Stimulated activated CD8-positive, alpha-beta memory T cell treated with anti-CD3 and anti-CD28 coated beads, Interleukin-15, amount 100 ng/mL, for 1 hour (primary cell): ENCODE measurements around the gene GANAB.
A peak's percentile ranks its signal among the peaks of the same experiment; 100 is the strongest.
"Not testable (repeated sequence)": the region's sequence is repeated elsewhere in the genome, so short reads cannot be mapped to it uniquely, and the experiment has no call there.

ENCODE experiments used
- DNase-seq: peaks from one replicate; pipeline ENCODE4 v3.0.0-alpha.2; 2020; ENCODE audit warnings: low read depth

Gene GANAB

GRCh38 chr11:62601372-62602140, 44.9 kb downstream of the GANAB start, which contains the start of gene MTA2:
MTA2 (minus strand) TSS chr11:62601865; CDS start chr11:62601450, 415 bp downstream.
- peak; percentile 99 for DNase-seq

DNA sequence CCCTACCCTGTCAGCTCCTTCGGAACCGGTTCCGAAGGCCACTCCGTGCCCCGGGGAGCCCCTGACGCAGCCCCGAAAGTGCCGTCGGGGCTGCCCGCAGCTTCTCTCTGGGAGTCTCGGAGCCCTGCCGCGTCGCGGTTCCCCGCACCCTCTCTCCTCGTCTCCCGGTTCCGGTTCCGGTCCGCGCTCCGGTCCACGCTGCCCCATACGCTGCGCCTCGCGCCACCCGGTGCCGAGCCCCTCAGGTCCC, 45.4 kb downstream of the GANAB start:
- no peak for DNase-seq

- no peak for DNase-seq
These were observed 45.9 kb downstream of the GANAB start for GRCh38 chr11:62600367-62601121.

- no peak for DNase-seq
These were observed 46.5 kb downstream of the GANAB start for GRCh38 chr11:62599901-62600300.

DNA sequence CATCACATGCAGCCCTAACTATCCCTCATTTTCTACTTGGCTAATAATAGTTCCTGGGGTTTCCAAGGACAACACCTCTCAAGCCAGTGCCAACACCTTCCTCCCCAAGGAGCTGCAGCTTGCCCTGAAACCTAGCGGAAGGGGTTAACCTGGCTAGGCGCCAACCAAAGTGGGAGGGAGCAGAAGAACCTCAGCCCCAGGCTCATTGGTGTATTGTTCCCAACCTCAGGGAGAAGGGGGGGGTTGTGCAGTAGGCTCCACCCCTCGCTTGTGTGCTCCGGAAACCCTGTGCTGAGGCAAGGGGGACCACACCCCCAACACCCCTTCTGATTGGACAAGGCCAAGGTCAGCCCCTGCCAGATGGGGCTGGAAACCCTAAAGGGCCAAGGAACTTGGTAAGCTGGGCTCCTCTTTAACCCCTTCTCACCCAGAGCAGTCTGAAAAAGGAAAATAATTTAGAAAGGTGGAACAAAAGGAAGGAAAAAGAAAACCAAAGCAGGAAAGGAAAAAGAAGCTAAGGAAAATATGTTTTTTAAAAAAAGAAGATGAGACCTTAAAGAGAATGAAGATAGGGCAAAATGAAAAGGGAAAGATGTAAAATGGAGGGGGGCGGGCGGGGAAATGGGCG, 47.2 kb downstream of the GANAB start:
- DNase-seq = peak; percentile 92

DNA sequence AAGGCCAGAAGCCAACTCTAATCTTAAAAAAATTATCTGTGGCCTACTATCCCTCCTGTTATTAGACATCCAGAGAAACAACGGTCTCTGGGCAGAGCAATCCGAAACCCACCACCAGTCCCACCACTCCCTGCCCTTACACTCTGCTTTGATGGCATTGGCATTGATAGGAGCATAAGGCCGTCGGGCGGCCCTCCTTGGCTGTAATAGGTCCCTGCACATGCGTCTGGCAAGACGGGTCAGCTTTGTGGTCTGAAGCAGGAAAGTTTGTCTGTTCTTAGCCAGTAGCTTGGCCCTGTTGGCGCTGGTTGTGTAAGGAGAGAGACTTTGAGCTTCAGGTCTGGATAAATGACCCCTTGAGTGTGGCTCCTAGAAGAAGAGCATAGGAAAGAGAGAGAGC, 51.3 kb downstream of the GANAB start:
- DNase-seq = no peak

GRCh38 chr11:62593434-62594044, 52.9 kb downstream of the GANAB start:
- DNase-seq = peak; percentile 61

GRCh38 chr11:62592989-62593421, 53.4 kb downstream of the GANAB start:
- DNase-seq = no peak

GRCh38 chr11:62592146-62592815, 54.1 kb downstream of the GANAB start:
- no peak for DNase-seq

DNA sequence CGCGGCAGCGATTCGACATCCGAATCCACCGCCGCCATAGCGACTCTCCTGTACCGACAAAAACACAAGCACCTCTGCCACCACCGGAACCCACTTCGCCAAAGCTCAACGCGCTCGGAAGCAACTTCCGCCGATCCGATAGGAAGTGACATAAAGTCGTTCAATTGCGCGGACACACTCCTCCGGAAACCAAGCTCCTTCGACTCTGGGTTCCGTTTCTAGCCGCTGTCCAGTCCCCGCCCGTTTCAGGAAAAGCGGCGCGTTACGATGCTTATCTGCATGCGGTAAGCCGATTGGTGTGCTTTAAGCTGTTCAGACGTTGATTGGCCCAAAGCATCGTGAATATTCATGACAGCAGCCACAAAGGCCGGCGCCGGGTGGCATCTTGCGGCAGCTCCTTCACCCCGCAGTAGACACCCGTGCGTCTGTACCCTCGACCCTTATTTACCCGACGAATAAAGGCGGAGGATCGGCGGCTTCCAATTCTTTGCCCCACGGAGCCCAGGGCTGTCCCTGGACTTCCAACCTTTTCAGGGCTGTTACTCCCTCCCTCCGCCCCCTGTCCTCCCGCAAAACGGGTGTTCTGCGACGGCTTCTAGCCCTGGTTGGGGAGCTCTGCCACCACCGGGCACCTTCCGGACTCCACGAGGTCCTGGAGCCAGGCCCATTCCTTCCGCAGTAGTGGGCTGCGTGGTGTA, 54.8 kb downstream of the GANAB start, which contains the start of gene TUT1:
TUT1 (minus strand) TSS at position 76 of the 698 bp plus-strand sequence; CDS start at position 38, 38 bp downstream.
- peak; percentile 90 for DNase-seq

GRCh38 chr11:62588966-62589637, 57.3 kb downstream of the GANAB start:
- no peak for DNase-seq

DNA sequence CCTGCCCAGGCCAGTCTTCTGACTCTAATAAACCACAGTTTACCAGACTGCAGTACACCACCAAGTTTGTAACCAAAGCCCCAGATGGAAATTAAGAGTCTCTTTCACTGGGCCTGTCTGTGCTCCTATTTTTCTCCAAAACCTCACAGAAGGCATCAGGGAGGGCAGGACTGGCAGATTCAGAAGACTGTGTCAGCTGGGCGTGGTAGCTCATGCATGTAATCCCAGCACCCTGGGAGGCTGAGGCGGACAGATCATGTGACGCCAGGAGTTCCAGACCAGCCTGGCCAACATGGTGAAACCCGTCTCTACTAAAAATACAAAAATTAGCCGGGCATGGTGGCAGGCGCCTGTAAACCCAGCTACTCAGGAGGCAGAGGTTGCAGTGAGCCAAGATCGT, 61.1 kb downstream of the GANAB start:
- not testable (repeated sequence) for DNase-seq

- DNase-seq = not testable (repeated sequence)
These were observed 64.7 kb downstream of the GANAB start for GRCh38 chr11:62581735-62582134.

DNA sequence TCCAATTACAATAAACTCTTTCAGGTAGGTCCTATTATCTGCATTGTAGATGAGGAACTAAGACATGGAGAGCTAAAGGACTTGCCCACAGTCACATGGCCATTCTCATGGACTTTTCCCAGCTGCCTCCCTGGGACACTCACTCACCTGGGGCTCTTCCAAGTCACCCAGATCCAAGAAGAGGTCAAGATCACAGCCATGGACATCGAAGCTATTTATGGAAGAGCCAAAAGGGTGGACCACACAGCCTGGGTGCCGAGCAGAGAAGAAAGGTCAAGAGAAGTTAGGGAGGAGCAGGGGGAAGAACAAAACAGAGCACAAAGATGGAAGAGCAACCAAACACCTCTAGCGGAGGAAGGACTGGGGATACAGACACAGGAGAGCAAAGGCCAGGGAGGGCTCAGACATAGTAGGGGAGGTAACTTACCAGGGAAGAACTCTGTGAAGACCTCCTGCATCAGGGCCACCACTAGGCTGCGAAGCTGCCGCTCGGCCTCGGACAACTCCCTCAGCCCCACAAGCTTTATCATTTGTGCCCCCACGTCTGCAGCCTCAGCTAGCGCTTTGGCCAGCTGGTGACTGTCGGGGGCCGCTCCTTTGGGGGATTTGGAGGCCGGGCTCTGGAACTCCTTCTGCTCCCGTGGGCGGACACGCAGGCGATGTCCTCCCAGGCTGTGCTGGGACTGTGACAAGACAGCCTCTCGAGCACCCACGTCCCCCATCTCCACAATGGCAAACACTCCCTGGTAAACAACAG, 65.3 kb downstream of the GANAB start:
- no peak for DNase-seq

GRCh38 chr11:62579252-62579651, 67.2 kb downstream of the GANAB start:
- DNase-seq = no peak

DNA sequence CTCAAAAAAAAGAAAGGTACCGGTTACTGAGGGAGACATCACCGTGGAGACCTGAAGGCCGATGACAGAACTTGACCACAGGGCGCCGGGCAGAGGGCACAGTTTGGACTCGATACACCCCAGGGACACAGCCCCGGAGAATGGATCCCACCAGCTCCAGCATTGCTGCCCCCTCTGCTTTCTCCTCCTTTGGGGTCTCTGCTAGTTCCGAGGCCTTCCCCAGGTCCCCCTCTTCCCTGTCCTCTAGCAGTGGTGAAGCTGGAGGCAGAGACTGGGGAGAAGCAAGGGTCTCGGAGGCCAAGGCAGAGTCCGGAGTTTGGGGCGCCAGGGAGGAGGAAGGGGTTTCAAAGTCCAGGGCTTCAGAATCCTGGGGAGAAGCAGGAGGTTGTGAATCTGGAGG, 67.9 kb downstream of the GANAB start:
- no peak for DNase-seq

DNA sequence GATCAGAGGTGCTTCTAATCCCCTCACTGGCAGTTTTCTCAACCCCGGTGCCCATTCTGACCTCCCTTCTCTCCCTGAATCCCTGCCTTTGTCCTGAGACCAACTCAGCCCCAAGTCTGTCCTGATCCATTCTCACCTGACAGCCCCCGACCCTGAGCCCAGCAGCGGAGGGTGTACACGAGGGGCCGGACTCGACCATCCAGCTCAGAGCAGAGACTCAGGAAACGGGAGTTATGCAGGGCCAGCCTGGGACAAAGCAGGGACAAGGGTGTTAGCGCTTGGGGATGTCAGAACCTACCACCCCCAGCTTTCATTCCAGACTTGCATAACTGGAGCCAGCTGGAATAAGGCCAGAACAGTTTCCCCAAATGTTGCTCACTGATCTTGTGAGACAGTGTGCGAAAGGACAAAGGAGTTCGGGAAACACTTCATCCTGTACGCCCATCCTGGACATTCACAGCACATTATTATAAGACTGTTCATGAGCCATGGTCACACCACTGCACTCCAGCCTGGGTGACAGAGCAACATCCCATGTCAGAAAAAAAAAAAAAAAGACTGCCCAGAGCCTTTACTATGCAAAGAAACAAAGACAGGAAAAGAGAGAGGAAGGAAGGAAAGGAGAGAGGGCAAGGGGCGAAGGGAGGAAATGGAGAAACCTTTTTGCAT, 69.2 kb downstream of the GANAB start:
- DNase-seq = no peak

- no peak for DNase-seq
These were observed 70.6 kb downstream of the GANAB start for GRCh38 chr11:62575837-62576236.

GRCh38 chr11:62575156-62575555, 71.3 kb downstream of the GANAB start:
- no peak for DNase-seq
